ENCODE data around the gene LGALS3BP. TPM values are rescaled to one million over a fixed set of nuclear protein-coding genes. Genes with fewer than 3 reads are reported as not detected.

Gene LGALS3BP
- total and polyA plus RNA-seq, 2 experiments from 2014 or later, result 15.1 to 36.5 TPM

DNA sequence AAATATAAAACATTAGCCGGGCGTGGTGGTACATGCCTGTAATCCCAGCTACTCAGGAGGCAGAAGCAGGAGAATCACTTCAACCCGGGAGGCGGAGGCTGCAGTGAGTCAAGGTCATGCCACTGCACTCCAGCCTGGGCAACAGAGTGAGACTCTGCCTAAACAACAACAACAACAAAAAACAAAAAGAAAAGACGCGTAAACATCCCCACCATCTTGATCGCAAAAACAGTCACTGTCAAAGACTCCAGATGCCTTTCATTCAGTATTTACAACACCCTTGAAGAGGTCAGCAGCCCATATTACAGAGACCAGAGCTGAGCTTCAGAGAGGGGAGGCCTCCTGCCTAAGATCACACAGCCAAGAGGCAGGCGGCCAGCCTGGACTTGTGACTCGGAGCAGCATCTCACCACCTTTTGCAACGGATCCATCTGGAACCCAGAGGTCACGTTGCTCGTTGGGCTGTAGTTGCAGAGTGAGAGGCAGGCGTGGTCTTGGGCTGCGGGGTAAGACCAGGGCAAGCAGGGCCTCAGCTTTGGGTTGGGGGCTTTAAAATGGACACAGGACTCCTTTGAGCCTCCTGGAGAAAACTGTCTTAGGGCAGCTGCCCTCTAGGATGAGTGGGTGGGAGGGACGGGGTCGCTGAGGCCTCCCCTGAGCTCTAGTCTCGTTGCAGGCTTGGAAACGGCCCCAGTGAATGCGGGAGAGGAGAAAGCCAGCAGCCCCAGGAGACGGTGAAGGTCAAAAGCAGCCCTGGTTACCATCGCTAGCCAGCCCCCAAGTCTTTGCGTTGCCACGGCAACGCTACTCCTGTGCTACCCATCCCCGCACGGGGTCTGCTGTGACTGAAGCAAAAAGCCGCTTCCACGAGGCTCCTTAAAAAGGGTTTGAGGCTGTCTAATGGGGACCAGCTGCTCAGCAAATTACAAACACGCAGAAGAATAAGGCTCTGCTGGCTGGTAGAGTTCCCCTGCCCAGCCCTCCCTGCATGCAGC is 26.1 kb downstream of the LGALS3BP start:
- Mint-ChIP-seq H3K9me3 (peaks cover 24% of the 10 kb centered on the region), H3K27me3 (ENCODE audit: insufficient read depth, low read depth, poor library complexity) (peaks cover 12% of the 10 kb centered on the region), H3K27ac (no peak overlapping the region), H3K4me3 (no peak overlapping the region), H3K36me3 (ENCODE audit: low read depth) (peaks cover 11% of the 10 kb centered on the region; the same call in 2 of the 3 replicates), H3K4me1 (peaks cover 7% of the 10 kb centered on the region; the same call in 2 of the 3 replicates)
- no peaks in the 10 kb centered on the region for H3K79me2 ChIP-seq (replicated peaks; ENCODE audit: insufficient read depth)
- H3K4me3 ChIP-seq, result no peak overlapping the region
- H4K20me1 ChIP-seq (replicated peaks; ENCODE audit: insufficient read depth), result no peaks in the 10 kb centered on the region; the same call in 1 of the 2 replicates
- H3F3A ChIP-seq (replicated peaks; ENCODE audit: low read depth), result no peaks in the 10 kb centered on the region
- TF ChIP-seq, protein P1, sequence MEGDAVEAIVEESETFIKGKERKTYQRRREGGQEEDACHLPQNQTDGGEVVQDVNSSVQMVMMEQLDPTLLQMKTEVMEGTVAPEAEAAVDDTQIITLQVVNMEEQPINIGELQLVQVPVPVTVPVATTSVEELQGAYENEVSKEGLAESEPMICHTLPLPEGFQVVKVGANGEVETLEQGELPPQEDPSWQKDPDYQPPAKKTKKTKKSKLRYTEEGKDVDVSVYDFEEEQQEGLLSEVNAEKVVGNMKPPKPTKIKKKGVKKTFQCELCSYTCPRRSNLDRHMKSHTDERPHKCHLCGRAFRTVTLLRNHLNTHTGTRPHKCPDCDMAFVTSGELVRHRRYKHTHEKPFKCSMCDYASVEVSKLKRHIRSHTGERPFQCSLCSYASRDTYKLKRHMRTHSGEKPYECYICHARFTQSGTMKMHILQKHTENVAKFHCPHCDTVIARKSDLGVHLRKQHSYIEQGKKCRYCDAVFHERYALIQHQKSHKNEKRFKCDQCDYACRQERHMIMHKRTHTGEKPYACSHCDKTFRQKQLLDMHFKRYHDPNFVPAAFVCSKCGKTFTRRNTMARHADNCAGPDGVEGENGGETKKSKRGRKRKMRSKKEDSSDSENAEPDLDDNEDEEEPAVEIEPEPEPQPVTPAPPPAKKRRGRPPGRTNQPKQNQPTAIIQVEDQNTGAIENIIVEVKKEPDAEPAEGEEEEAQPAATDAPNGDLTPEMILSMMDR (conservative IDR thresholded peaks at IDR 0.05; ENCODE audit: low read depth in 2 of 2), result no peak
- TF ChIP-seq ZNF331 (CRISPR knock-in tag; IDR thresholded peaks at IDR 0.05; ENCODE audit: low read depth), result no peak
- TF ChIP-seq POLR2AphosphoS5 (IDR thresholded peaks at IDR 0.05; ENCODE audit: low read depth), result no peak
- TF ChIP-seq, protein P2, sequence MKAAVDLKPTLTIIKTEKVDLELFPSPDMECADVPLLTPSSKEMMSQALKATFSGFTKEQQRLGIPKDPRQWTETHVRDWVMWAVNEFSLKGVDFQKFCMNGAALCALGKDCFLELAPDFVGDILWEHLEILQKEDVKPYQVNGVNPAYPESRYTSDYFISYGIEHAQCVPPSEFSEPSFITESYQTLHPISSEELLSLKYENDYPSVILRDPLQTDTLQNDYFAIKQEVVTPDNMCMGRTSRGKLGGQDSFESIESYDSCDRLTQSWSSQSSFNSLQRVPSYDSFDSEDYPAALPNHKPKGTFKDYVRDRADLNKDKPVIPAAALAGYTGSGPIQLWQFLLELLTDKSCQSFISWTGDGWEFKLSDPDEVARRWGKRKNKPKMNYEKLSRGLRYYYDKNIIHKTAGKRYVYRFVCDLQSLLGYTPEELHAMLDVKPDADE (IDR thresholded peaks at IDR 0.05), result no peak
- TF ChIP-seq, protein P3, sequence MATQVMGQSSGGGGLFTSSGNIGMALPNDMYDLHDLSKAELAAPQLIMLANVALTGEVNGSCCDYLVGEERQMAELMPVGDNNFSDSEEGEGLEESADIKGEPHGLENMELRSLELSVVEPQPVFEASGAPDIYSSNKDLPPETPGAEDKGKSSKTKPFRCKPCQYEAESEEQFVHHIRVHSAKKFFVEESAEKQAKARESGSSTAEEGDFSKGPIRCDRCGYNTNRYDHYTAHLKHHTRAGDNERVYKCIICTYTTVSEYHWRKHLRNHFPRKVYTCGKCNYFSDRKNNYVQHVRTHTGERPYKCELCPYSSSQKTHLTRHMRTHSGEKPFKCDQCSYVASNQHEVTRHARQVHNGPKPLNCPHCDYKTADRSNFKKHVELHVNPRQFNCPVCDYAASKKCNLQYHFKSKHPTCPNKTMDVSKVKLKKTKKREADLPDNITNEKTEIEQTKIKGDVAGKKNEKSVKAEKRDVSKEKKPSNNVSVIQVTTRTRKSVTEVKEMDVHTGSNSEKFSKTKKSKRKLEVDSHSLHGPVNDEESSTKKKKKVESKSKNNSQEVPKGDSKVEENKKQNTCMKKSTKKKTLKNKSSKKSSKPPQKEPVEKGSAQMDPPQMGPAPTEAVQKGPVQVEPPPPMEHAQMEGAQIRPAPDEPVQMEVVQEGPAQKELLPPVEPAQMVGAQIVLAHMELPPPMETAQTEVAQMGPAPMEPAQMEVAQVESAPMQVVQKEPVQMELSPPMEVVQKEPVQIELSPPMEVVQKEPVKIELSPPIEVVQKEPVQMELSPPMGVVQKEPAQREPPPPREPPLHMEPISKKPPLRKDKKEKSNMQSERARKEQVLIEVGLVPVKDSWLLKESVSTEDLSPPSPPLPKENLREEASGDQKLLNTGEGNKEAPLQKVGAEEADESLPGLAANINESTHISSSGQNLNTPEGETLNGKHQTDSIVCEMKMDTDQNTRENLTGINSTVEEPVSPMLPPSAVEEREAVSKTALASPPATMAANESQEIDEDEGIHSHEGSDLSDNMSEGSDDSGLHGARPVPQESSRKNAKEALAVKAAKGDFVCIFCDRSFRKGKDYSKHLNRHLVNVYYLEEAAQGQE (IDR thresholded peaks at IDR 0.05; ENCODE audit: unreplicated experiment), result no peak
- no peak for TF ChIP-seq EZH2 (IDR thresholded peaks at IDR 0.05; ENCODE audit: low read depth, unreplicated experiment)
- no peak overlapping the region for H3K4me2 ChIP-seq
- DNase-seq (ENCODE audit: low spot score) (no peak), ATAC-seq (peak; percentile 54)
- no peaks in the 10 kb centered on the region for H3K9me2 ChIP-seq (ENCODE audit: insufficient read depth)
- H3K4me1 ChIP-seq (ENCODE audit: insufficient read depth), result no peaks in the 10 kb centered on the region
- H3K36me3 ChIP-seq (ENCODE audit: insufficient read depth), result no peaks in the 10 kb centered on the region
- H3K27me3 ChIP-seq (ENCODE audit: insufficient read depth), result no peaks in the 10 kb centered on the region
- H3K27ac ChIP-seq (ENCODE audit: low read depth), result no peak overlapping the region
- H2AFZ ChIP-seq, result 0 out of 2 replicates have a peak overlapping the region, but pooled peaks have one; percentile 14

All from GM23338 (cell line).